HFFc6 (cell line): Measurements from ENCODE around the gene SARDH. TPM values are rescaled to one million over a fixed set of nuclear protein-coding genes. Genes with fewer than 3 reads are reported as not detected.
A peak's percentile ranks its signal among the peaks of the same experiment; 100 is the strongest.
"Not testable (repeated sequence)": the region's sequence is repeated elsewhere in the genome, so short reads cannot be mapped to it uniquely, and the experiment has no call there.

Experiments used
- DNase-seq: peaks from one replicate; pipeline ENCODE4 v3.0.0-alpha.2; 2018
- H3K27ac Mint-ChIP-seq: 2 replicates; pipeline ENCODE4 v1.8.0; 2020; ENCODE audit warnings: mild to moderate bottlenecking, mixed read lengths
- H3K27me3 Mint-ChIP-seq: 2 replicates; pipeline ENCODE4 v1.8.0; 2021; ENCODE audit warnings: mild to moderate bottlenecking, moderate library complexity, mixed read lengths; ENCODE audit not compliant: insufficient read depth
- H3K36me3 Mint-ChIP-seq: 2 replicates; pipeline ENCODE4 v1.8.0; 2021; ENCODE audit warnings: low read depth, mixed read lengths
- H3K4me1 Mint-ChIP-seq: 2 replicates; pipeline ENCODE4 v1.8.0; 2020; ENCODE audit warnings: low read depth, mixed read lengths
- H3K4me3 Mint-ChIP-seq: 2 replicates; pipeline ENCODE4 v1.8.0; 2020; ENCODE audit warnings: mild to moderate bottlenecking, moderate library complexity, mixed read lengths
- H3K9me3 Mint-ChIP-seq: 2 replicates; pipeline ENCODE4 v1.8.0; 2020; ENCODE audit warnings: mild to moderate bottlenecking, mixed read lengths
- total RNA-seq, 6 experiments: library from RNA; stranded (reverse); fragmentation: NEBNext Ultra II Directional; extraction: Animal tissue kit (Norgen Biotek cat#: 25700); gene quantifications; 2 replicates in 1 of 6; 3 replicates in 5 of 6; pipeline ENCODE4 v1.2.3, GENCODE V29; 2021
- TF ChIP-seq, protein P1 (sequence below): fragments of 200-600 bp; sonication (generic); IDR thresholded peaks from 2 replicates; pipeline ENCODE4 v1.5.0; 2021; ENCODE audit warnings: antibody characterized with exemption, mild to moderate bottlenecking

The SARDH gene
- total RNA-seq, 6 experiments from 2014 or later: 0.24 to 5.1 (median 4.1) TPM

DNA sequence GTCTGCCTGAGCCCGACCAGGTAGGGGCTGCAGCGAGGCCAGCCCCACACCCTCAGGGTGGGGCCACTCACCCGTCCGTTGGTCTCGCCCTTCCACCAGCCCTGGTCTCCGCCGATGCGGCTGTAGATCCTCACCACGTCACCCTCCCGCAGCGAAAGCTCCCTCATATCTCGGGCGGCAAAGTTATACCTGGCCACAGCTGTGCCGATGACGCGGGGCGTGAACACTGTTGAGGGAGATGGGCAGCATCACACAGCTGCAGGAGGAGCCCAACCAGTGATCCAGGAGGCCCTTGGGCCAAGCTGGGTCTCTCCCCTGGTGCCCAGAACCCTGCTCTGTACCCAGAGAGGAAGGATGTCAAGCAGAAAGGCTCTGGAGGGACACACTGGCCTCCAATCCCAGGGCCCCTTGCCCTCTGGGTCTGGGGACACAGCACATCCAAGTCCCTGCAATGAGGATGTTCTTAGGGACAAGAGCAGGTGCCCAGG lies 30.3 kb upstream of the SARDH start:
- peaks cover 45% of the 10 kb centered on the region for H3K36me3 Mint-ChIP-seq
- peaks cover 17% of the 10 kb centered on the region for H3K9me3 Mint-ChIP-seq
- DNase-seq: no peak
- no peak overlapping the region for H3K27ac Mint-ChIP-seq
- TF ChIP-seq, protein P1, sequence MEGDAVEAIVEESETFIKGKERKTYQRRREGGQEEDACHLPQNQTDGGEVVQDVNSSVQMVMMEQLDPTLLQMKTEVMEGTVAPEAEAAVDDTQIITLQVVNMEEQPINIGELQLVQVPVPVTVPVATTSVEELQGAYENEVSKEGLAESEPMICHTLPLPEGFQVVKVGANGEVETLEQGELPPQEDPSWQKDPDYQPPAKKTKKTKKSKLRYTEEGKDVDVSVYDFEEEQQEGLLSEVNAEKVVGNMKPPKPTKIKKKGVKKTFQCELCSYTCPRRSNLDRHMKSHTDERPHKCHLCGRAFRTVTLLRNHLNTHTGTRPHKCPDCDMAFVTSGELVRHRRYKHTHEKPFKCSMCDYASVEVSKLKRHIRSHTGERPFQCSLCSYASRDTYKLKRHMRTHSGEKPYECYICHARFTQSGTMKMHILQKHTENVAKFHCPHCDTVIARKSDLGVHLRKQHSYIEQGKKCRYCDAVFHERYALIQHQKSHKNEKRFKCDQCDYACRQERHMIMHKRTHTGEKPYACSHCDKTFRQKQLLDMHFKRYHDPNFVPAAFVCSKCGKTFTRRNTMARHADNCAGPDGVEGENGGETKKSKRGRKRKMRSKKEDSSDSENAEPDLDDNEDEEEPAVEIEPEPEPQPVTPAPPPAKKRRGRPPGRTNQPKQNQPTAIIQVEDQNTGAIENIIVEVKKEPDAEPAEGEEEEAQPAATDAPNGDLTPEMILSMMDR: no peak
- H3K27me3 Mint-ChIP-seq: peaks cover 2% of the 10 kb centered on the region
- peaks cover 10% of the 10 kb centered on the region for H3K4me1 Mint-ChIP-seq
- no peak overlapping the region for H3K4me3 Mint-ChIP-seq

DNA sequence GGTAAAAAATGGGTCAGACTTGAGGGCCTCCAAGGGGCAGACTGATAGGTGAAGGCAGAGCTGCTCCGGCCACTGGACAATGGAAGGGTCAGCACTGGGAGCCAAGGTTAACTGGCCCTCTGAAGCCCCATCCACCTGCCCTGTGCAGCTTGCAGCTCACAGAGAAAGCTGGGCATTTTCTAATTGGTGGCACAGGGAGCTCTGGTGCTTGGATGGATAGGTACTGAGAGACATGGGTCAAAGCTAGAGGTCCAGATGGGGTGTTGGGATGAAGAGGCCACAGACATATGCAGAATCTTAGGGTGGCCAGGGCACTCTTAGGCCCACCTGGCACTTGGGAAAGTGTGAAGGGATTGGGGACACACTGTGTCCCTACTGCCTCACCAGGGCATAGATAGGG lies 29.5 kb upstream of the SARDH start:
- TF ChIP-seq, protein P1: no peak
- peaks cover 43% of the 10 kb centered on the region for H3K36me3 Mint-ChIP-seq
- no peak for DNase-seq
- no peak overlapping the region for H3K27ac Mint-ChIP-seq
- H3K4me1 Mint-ChIP-seq: peaks cover 10% of the 10 kb centered on the region
- H3K9me3 Mint-ChIP-seq: peaks cover 17% of the 10 kb centered on the region
- H3K4me3 Mint-ChIP-seq: no peak overlapping the region
- H3K27me3 Mint-ChIP-seq: peaks cover 2% of the 10 kb centered on the region

DNA sequence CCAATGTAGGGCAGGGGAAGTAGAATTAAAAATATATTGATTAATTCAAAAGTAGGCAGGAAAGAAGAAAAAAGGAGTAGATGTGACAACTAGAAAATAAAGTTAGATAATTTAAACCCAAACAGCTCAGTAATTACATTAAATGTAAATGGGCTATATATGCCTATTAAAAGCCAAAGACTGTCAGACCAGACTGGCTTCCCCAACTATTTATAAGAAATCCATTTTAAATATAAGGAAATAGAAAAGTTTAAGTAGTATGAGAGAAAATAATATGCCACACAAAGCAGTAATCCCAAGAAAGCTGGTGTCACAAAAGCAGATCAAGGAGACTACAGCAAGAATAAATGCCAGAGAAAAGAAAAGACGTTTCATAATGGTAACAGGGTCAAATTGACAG lies 28.9 kb upstream of the SARDH start:
- TF ChIP-seq, protein P1: no peak
- Mint-ChIP-seq H3K4me3 (no peak overlapping the region), H3K27ac (no peak overlapping the region), H3K36me3 (peaks cover 43% of the 10 kb centered on the region), H3K9me3 (peaks cover 17% of the 10 kb centered on the region), H3K27me3 (no peaks in the 10 kb centered on the region; the same call in 1 of the 2 replicates), H3K4me1 (peaks cover 10% of the 10 kb centered on the region)
- no peak for DNase-seq

DNA sequence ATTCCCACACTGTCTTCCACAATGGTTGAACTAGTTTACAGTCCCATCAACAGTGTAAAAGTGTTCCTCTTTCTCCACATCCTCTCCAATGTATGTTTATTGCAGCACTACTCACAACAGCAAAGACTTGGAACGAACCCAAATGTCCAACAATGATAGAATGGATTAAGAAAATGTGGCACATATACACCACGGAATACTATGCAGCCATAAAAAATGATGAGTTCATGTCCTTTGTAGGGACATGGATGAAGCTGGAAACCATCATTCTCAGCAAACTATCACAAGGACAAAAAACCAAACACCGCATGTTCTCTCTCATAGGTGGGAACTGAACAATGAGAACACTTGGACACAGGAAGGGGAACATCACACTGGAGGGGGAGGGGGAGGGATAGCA lies 28.1 kb upstream of the SARDH start:
- peaks cover 10% of the 10 kb centered on the region for H3K4me1 Mint-ChIP-seq
- DNase-seq, H3K27ac Mint-ChIP-seq, H3K4me3 Mint-ChIP-seq, H3K27me3 Mint-ChIP-seq: not testable (repeated sequence)
- peaks cover 43% of the 10 kb centered on the region for H3K36me3 Mint-ChIP-seq
- H3K9me3 Mint-ChIP-seq: peaks cover 17% of the 10 kb centered on the region

DNA sequence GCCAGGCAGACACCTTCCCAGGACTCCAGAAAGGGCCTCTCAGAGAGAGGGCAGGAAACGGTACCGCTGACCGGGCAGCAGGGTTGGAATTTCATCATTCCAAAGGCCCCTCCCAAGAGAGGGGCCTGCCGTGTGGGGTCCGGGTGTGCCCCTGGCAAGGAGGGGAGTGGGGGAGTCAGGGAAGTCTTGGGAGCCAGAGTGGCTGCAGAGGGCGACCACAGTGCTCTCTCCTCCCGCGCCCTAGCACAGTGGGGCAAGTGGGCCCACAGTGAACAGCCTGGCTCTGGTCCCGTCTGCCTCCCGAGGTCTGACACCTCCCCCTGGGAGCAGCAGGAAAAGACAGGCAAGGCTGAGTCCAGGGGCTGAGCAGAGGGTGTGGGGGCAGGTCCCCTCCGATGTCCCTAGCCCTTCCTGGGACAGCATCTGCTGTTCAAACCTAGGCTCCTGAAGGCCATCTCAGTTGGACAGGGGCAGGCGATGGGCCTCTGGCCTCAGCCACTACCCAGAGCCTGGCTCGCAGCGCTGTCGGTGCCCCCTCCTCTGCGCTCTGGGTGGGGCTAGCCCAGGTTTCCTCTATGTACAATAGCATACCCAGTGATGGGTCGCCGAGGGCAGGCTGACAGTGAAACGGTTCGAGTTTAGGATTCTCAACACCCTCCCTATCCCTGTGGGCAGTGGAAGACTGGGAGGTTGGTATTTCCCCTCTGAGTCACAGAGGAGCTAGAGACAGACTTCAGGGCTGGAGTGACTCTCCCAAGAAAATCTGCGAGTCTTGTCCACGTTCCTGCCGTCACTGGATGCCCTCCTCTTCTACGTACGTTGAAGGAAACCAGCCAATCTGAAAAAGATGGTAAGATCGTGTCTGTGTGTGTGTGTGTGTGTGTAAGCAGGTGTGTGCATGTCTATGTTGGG lies 25.4 kb upstream of the SARDH start:
- no peaks in the 10 kb centered on the region; the same call in 1 of the 2 replicates for H3K27me3 Mint-ChIP-seq
- H3K4me3 Mint-ChIP-seq: no peak overlapping the region
- peak; percentile 35 for DNase-seq
- peaks cover 17% of the 10 kb centered on the region for H3K9me3 Mint-ChIP-seq
- H3K27ac Mint-ChIP-seq: peak overlapping the region; percentile 32; the same call in 1 of the 2 replicates
- TF ChIP-seq, protein P1: no peak
- peaks cover 10% of the 10 kb centered on the region for H3K4me1 Mint-ChIP-seq
- H3K36me3 Mint-ChIP-seq: peaks cover 37% of the 10 kb centered on the region
